ENCODE results near the gene SPECC1. TPM values are rescaled to one million over a fixed set of nuclear protein-coding genes. Genes with fewer than 3 reads are reported as not detected.

The SPECC1 gene
- total RNA-seq, 2 donors from 2014 or later: 9.3 to 14.1 TPM

- Mint-ChIP-seq H3K36me3 (peaks cover 4 to 16% of the 10 kb centered on the region in 2 donors), H3K27ac (no peak overlapping the region), H3K9me3 (peaks cover 0 to 21% of the 10 kb centered on the region in 2 donors)
- no peak for DNase-seq (ENCODE audit: low spot score in 2 of 2)
- no peak for ATAC-seq
These were observed 188.2 kb downstream of the SPECC1 start for GRCh38 chr17:20197272-20197926.

GRCh38 chr17:20200016-20200795, 191.0 kb downstream of the SPECC1 start:
- peaks cover 9 to 16% of the 10 kb centered on the region in 2 donors for H3K36me3 Mint-ChIP-seq
- ATAC-seq (no peak), DNase-seq (ENCODE audit: low spot score in 2 of 2) (no peak)
- no peak overlapping the region for H3K27ac Mint-ChIP-seq
- peaks cover 0 to 18% of the 10 kb centered on the region in 2 donors for H3K9me3 Mint-ChIP-seq

- no peak for ATAC-seq
- H3K27ac Mint-ChIP-seq: no peak overlapping the region
- H3K9me3 Mint-ChIP-seq: peaks cover 0 to 18% of the 10 kb centered on the region in 2 donors
- no peak for DNase-seq (ENCODE audit: low spot score in 2 of 2)
- peaks cover 9 to 13% of the 10 kb centered on the region in 2 donors for H3K36me3 Mint-ChIP-seq
These were observed 191.8 kb downstream of the SPECC1 start for GRCh38 chr17:20200865-20201458.

- ATAC-seq (no peak), DNase-seq (ENCODE audit: low spot score in 2 of 2) (no peak)
- Mint-ChIP-seq H3K27ac (no peak overlapping the region), H3K36me3 (peaks cover 9 to 11% of the 10 kb centered on the region in 2 donors), H3K9me3 (peaks cover 0 to 16% of the 10 kb centered on the region in 2 donors)
These were observed 193.0 kb downstream of the SPECC1 start for GRCh38 chr17:20202141-20202621.

GRCh38 chr17:20203018-20203417, 193.9 kb downstream of the SPECC1 start:
- DNase-seq (ENCODE audit: low spot score in 2 of 2) (no peak), ATAC-seq (no peak)
- Mint-ChIP-seq H3K9me3 (peaks cover 0 to 15% of the 10 kb centered on the region in 2 donors), H3K36me3 (peaks cover 4 to 9% of the 10 kb centered on the region in 2 donors), H3K27ac (peak overlapping the region in 1 of 2 donors; percentile 9)

- ATAC-seq (no peak), DNase-seq (ENCODE audit: low spot score in 2 of 2) (no peak)
- H3K36me3 Mint-ChIP-seq: peaks cover 0 to 6% of the 10 kb centered on the region in 2 donors
These were observed 194.7 kb downstream of the SPECC1 start for GRCh38 chr17:20203761-20204263.

GRCh38 chr17:20205609-20206008, 196.4 kb downstream of the SPECC1 start:
- Mint-ChIP-seq H3K9me3 (peaks cover 0 to 6% of the 10 kb centered on the region in 2 donors), H3K36me3 (peaks cover 0 to 4% of the 10 kb centered on the region in 2 donors), H3K27ac (no peak overlapping the region)
- ATAC-seq (peak in 1 of 2 donors; percentile 7), DNase-seq (ENCODE audit: low spot score in 2 of 2) (no peak)

More at GRCh38 chr17:20203761-20204263, 194.7 kb downstream of the SPECC1 start:
- peaks cover 0 to 7% of the 10 kb centered on the region in 2 donors for H3K9me3 Mint-ChIP-seq
- H3K27ac Mint-ChIP-seq: no peak overlapping the region

GRCh38 chr17:20206068-20206467, 196.9 kb downstream of the SPECC1 start:
- DNase-seq (ENCODE audit: low spot score in 2 of 2): no peak

GRCh38 chr17:20206591-20206990, 197.4 kb downstream of the SPECC1 start:
- no peak for ATAC-seq
- Mint-ChIP-seq H3K36me3 (peaks cover 0 to 4% of the 10 kb centered on the region in 2 donors), H3K27ac (no peak overlapping the region), H3K9me3 (peaks cover 0 to 6% of the 10 kb centered on the region in 2 donors)
- DNase-seq (ENCODE audit: low spot score in 2 of 2): no peak

More at GRCh38 chr17:20206068-20206467, 196.9 kb downstream of the SPECC1 start:
- no peak overlapping the region for H3K27ac Mint-ChIP-seq
- peak; percentile 47 to 80 for ATAC-seq
- peaks cover 0 to 4% of the 10 kb centered on the region in 2 donors for H3K36me3 Mint-ChIP-seq
- H3K9me3 Mint-ChIP-seq: peaks cover 0 to 6% of the 10 kb centered on the region in 2 donors

- Mint-ChIP-seq H3K36me3 (peaks cover 0 to 9% of the 10 kb centered on the region in 2 donors), H3K27ac (no peak overlapping the region), H3K9me3 (peaks cover 0 to 6% of the 10 kb centered on the region in 2 donors)
- no peak for DNase-seq (ENCODE audit: low spot score in 2 of 2)
- ATAC-seq: no peak
These were observed 198.3 kb downstream of the SPECC1 start for GRCh38 chr17:20207262-20207985.

GRCh38 chr17:20208717-20209116, 199.6 kb downstream of the SPECC1 start:
- no peak for ATAC-seq
- H3K36me3 Mint-ChIP-seq: peaks cover 0 to 9% of the 10 kb centered on the region in 2 donors
- no peak overlapping the region for H3K27ac Mint-ChIP-seq
- no peak for DNase-seq (ENCODE audit: low spot score in 2 of 2)
- peaks cover 0 to 6% of the 10 kb centered on the region in 2 donors for H3K9me3 Mint-ChIP-seq

GRCh38 chr17:20210180-20210579, 201.0 kb downstream of the SPECC1 start:
- Mint-ChIP-seq H3K27ac (no peak overlapping the region), H3K36me3 (peaks cover 0 to 5% of the 10 kb centered on the region in 2 donors), H3K9me3 (peaks cover 0 to 3% of the 10 kb centered on the region in 2 donors)
- no peak for ATAC-seq
- no peak for DNase-seq (ENCODE audit: low spot score in 2 of 2)

- no peak for DNase-seq (ENCODE audit: low spot score in 2 of 2)
- no peak overlapping the region for H3K27ac Mint-ChIP-seq
- ATAC-seq: no peak
These were observed 201.5 kb downstream of the SPECC1 start for GRCh38 chr17:20210614-20211013.

GRCh38 chr17:20211246-20211645, 202.1 kb downstream of the SPECC1 start:
- DNase-seq (ENCODE audit: low spot score in 2 of 2) (no peak), ATAC-seq (no peak)
- Mint-ChIP-seq H3K36me3 (peaks cover 0 to 5% of the 10 kb centered on the region in 2 donors), H3K27ac (no peak overlapping the region), H3K9me3 (no peaks in the 10 kb centered on the region)

More at GRCh38 chr17:20210614-20211013, 201.5 kb downstream of the SPECC1 start:
- Mint-ChIP-seq H3K36me3 (peaks cover 0 to 5% of the 10 kb centered on the region in 2 donors), H3K9me3 (no peaks in the 10 kb centered on the region)

- DNase-seq (ENCODE audit: low spot score in 2 of 2): no peak
- no peak for ATAC-seq
- Mint-ChIP-seq H3K36me3 (peaks cover 0 to 5% of the 10 kb centered on the region in 2 donors), H3K27ac (peak overlapping the region in 1 of 2 donors; percentile 19), H3K9me3 (no peaks in the 10 kb centered on the region)
These were observed 204.3 kb downstream of the SPECC1 start for GRCh38 chr17:20213449-20213848.

- DNase-seq (ENCODE audit: low spot score in 2 of 2): no peak
- H3K27ac Mint-ChIP-seq: no peak overlapping the region
These were observed 205.6 kb downstream of the SPECC1 start for GRCh38 chr17:20214794-20215193.

More at GRCh38 chr17:20214794-20215193, 205.6 kb downstream of the SPECC1 start:
- H3K36me3 Mint-ChIP-seq: peaks cover 0 to 5% of the 10 kb centered on the region in 2 donors
- ATAC-seq: no peak
- no peaks in the 10 kb centered on the region for H3K9me3 Mint-ChIP-seq
